ENCODE data around the gene KIF22. TPM values are rescaled to one million over a fixed set of nuclear protein-coding genes. Genes with fewer than 3 reads are reported as not detected.
"Not testable (repeated sequence)": the region's sequence is repeated elsewhere in the genome, so short reads cannot be mapped to it uniquely, and the experiment has no call there.

Gene KIF22
- total and polyA plus RNA-seq, 8 donors = 11.1 to 229 (median 51.6) TPM

- no peak overlapping the region for H3K4me3 ChIP-seq
- H3K9me3 ChIP-seq = no peaks in the 10 kb centered on the region
- H3K4me1 ChIP-seq = peaks cover 0 to 18% (median 4%) of the 10 kb centered on the region in 4 donors
- H3K27me3 ChIP-seq = no peaks in the 10 kb centered on the region
- H3K36me3 ChIP-seq = no peaks in the 10 kb centered on the region
- DNase-seq = no peak
- intact Hi-C loops (cut with DNase I; ENCODE audit: low total_unique reads) = no loop called here
- WGBS, 5 donors = 93 to 98% (median 95%) methylated on average over 6 to 30 of the region's 30 CpGs
- H3K27ac ChIP-seq = no peak overlapping the region
- TF ChIP-seq POLR2A (IDR thresholded peaks at IDR 0.05) = no peak
- TF ChIP-seq EP300 (IDR thresholded peaks at IDR 0.05) = no peak
These were observed 42.4 kb upstream of the KIF22 start for GRCh38 chr16:29747947-29748759.

- intact Hi-C loops (cut with DNase I; ENCODE audit: low total_unique reads); H3K27ac ChIP-seq; H3K4me3 ChIP-seq; H3K9me3 ChIP-seq; H3K27me3 ChIP-seq; H3K36me3 ChIP-seq; DNase-seq: not testable (repeated sequence)
- 66 to 84% (median 77%) methylated on average over 4 of the region's 4 CpGs for WGBS, 5 donors
- H3K4me1 ChIP-seq = peaks cover 0 to 18% (median 4%) of the 10 kb centered on the region in 4 donors
These were observed 41.8 kb upstream of the KIF22 start for GRCh38 chr16:29748760-29749149.

GRCh38 chr16:29753516-29753915 is 37.0 kb upstream of the KIF22 start:
- H3K9me3 ChIP-seq = no peaks in the 10 kb centered on the region
- no peaks in the 10 kb centered on the region for H3K36me3 ChIP-seq
- no peaks in the 10 kb centered on the region for H3K27me3 ChIP-seq
- intact Hi-C loops (cut with DNase I; ENCODE audit: low total_unique reads) = no loop called here
- peaks cover 0 to 8% (median 0%) of the 10 kb centered on the region in 4 donors for H3K4me1 ChIP-seq
- H3K4me3 ChIP-seq = no peak overlapping the region
- no peak overlapping the region for H3K27ac ChIP-seq
- DNase-seq = no peak
- 74 to 83% (median 78%) methylated on average over 1 of the region's 1 CpG for WGBS, 5 donors
- no peak for TF ChIP-seq CTCF (IDR thresholded peaks at IDR 0.05)

- H3K9me3 ChIP-seq = no peaks in the 10 kb centered on the region
These were observed 33.9 kb upstream of the KIF22 start for GRCh38 chr16:29756654-29757053.

GRCh38 chr16:29757086-29757485 is 33.5 kb upstream of the KIF22 start:
- H3K27ac ChIP-seq; H3K9me3 ChIP-seq; intact Hi-C loops (cut with DNase I; ENCODE audit: low total_unique reads); DNase-seq; H3K27me3 ChIP-seq; H3K4me1 ChIP-seq; H3K4me3 ChIP-seq; H3K36me3 ChIP-seq: not testable (repeated sequence)
- 49 to 74% (median 55%) methylated on average over 8 of the region's 8 CpGs for WGBS, 5 donors

More at GRCh38 chr16:29756654-29757053, 33.9 kb upstream of the KIF22 start:
- Histone ChIP-seq H3K4me1 (peaks cover 0 to 8% (median 0%) of the 10 kb centered on the region in 4 donors), H3K36me3 (no peaks in the 10 kb centered on the region), H3K27ac (no peak overlapping the region), H3K4me3 (no peak overlapping the region), H3K27me3 (no peaks in the 10 kb centered on the region)
- 23 to 56% (median 32%) methylated on average over 1 of the region's 1 CpG for WGBS, 5 donors
- DNase-seq = peak in 1 of 2 donors; percentile 63
- TF ChIP-seq POLR2AphosphoS5 (IDR thresholded peaks at IDR 0.05) = no peak
- TF ChIP-seq EP300 (IDR thresholded peaks at IDR 0.05) = no peak
- TF ChIP-seq POLR2A (IDR thresholded peaks at IDR 0.05) = no peak
- no peak for TF ChIP-seq CTCF (IDR thresholded peaks at IDR 0.05)
- intact Hi-C loops (cut with DNase I; ENCODE audit: low total_unique reads) = no loop called here

- Histone ChIP-seq H3K4me3 (no peak overlapping the region), H3K27ac (no peak overlapping the region), H3K36me3 (no peaks in the 10 kb centered on the region), H3K27me3 (no peaks in the 10 kb centered on the region), H3K4me1 (peaks cover 0 to 8% (median 0%) of the 10 kb centered on the region in 4 donors), H3K9me3 (no peaks in the 10 kb centered on the region)
- intact Hi-C loops (cut with DNase I; ENCODE audit: low total_unique reads) = no loop called here
- no peak for DNase-seq
- 54 to 68% (median 63%) methylated on average over 6 of the region's 6 CpGs for WGBS, 5 donors
- TF ChIP-seq EP300 (IDR thresholded peaks at IDR 0.05) (no peak), CTCF (IDR thresholded peaks at IDR 0.05) (no peak), POLR2AphosphoS5 (IDR thresholded peaks at IDR 0.05) (no peak), POLR2A (IDR thresholded peaks at IDR 0.05) (no peak)
These were observed 32.5 kb upstream of the KIF22 start for GRCh38 chr16:29757950-29758466.
